Left renal cortex interstitium (tissue), 4 donors: Measurements from ENCODE around the gene RRP15. TPM values are rescaled to one million over a fixed set of nuclear protein-coding genes. Genes with fewer than 3 reads are reported as not detected.
A peak's percentile ranks its signal among the peaks of the same experiment; 100 is the strongest.
"Not testable (repeated sequence)": the region's sequence is repeated elsewhere in the genome, so short reads cannot be mapped to it uniquely, and the experiment has no call there.

ENCODE experiments used
- DNase-seq, 4 donors: peaks; one replicate each; pipeline ENCODE4 v3.0.0-alpha.2; 2013; ENCODE audit warnings: low read depth in 4 of 4, low spot score in 2 of 4, missing footprints in 1 of 4
- polyA plus RNA-seq, 4 donors: library from polyadenylated mRNA; unstranded; fragments of 120-200 nt; gene quantifications; one replicate each; pipeline ENCODE4 v1.2.1, GENCODE V29; 2013; ENCODE audit not compliant: insufficient read length in 4 of 4

The RRP15 gene
- polyA plus RNA-seq, 4 donors: 18.7 to 24.9 (median 22.0) TPM

DNA sequence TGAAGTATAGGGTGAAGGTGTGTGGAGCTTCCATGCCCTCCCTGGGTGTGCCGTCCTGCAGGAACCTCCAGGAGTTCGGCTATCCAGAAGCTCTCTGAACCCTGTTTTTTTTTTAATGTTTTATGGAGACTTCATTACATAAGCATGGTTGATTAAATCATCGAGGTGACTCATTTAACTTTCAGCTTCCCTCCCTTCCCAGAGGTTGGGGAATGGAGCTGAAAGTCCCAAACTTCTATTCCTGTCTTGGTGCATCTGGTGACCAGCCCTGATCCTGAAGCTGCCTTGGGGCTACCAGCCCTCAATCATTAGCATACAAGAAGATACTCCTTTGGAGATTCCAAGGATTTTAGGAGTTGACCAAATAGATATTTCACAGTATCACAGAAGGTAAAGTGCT lies 9.5 kb downstream of the RRP15 start:
- DNase-seq: no peak

DNA sequence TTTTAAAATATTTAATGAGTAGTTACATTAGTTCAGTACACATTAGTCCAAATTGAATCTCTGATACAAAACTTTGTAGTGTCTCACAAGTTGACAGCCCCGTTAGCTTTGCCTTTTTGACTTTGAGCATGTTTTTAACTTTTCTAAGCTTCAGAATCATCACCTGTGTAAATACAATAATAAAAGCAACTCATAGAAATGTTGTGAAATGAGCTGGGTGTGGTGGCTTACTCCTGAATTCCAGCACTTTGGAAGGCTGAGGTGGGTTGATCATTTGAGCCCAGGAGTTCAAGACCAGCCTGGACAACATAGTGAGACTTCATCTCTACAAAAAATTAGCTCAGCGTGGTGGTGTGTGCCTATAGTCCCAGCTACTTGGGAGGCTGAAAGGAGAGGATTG lies 11.1 kb downstream of the RRP15 start:
- DNase-seq: no peak

- no peak for DNase-seq
Measured at GRCh38 chr1:218297461-218297860, 12.4 kb downstream of the RRP15 start.

- no peak for DNase-seq
Measured at GRCh38 chr1:218297867-218298266, 12.8 kb downstream of the RRP15 start.

DNA sequence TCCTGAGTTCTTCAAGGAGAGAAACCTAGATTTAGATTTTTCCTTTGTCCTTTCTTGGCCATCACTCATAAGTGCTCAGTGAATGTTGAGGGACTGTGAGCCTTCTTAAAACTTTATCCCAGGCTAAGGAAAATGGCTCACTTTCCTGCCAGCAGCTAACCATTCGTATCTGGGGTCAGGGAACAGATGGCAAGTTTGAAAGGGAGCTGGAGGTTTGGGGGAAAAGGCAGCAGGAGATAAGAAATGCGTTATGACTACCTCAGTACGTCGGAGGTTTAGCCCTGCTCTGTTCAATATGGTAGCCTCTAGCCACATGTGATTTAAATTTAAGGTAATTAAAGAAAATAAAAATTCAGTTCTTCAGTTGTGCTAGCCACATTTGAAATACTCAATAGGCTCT lies 13.3 kb downstream of the RRP15 start:
- no peak for DNase-seq

DNA sequence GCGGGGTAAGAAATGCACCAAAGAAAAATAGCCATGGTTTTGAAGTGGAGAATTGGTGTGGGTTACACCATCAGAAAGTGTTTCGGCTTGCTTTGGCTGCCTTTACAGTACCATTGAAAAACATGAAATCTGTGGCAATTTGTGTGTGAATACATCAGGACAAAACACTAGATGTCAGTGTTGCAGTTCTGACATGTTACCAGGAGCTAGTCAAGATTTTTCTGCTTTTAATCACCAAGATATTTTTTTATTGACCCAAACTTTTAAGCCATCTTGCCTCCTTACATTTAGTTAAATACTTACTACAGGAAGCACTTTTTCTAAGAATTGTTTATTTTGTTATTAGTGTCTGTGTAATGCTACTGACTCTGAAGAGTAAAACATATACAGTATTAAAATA lies 14.3 kb downstream of the RRP15 start:
- peak in 1 of 4 donors; percentile 12 for DNase-seq

DNA sequence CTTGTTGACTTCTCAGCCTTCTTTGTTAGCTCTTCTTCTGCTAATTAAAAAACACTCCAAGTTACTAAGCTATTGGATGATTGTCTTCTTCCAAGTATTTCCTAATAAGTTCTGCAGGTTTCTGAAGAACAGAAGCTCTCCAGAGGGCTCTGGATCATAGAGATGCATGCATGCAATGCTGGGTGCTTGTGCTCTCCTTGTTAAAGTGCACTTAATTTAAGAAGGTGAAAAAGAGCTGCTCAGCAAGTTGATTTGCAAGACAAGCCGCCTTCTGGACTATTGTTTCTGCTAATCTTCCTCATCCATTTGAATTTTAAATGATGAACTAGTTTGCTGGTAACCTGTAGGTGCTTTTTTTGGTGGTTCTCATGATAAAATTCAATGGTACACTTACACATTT lies 16.1 kb downstream of the RRP15 start:
- no peak for DNase-seq

GRCh38 chr1:218302155-218302554 lies 17.1 kb downstream of the RRP15 start:
- no peak for DNase-seq

DNA sequence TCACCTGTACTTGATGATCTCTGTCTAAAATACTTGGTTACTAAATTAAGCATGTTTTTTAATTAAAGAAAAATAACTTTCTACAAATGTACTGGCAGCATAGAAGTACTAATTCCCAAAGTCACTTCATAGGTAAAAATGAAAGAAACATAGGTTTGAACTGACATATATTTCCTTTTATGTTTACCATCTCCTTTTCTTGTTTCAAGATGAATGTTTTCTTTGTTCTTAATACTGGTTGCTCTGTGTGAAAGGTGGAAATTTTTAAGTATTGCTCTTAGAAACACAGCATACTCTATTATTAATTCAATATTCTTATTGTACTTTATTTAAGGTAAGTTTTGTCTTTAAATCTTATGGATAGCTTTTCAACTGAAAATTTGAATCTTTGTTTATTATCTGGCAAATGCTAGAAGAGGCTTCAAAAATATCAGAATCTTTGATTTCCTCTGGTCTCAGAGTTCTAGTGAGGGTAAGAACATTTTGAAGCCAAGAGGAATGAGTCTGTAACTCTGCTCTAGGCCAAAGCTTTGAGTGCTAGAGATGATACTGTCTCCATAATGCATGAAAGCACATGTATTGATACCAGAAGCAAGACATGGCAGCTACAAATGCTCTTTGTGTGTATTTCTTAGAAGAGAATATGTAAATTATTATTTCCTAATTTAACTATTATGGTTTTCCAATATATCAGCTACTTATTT lies 18.2 kb downstream of the RRP15 start:
- no peak for DNase-seq

GRCh38 chr1:218304281-218305039 lies 19.4 kb downstream of the RRP15 start:
- DNase-seq: no peak

GRCh38 chr1:218305472-218306064 lies 20.5 kb downstream of the RRP15 start:
- DNase-seq: no peak

DNA sequence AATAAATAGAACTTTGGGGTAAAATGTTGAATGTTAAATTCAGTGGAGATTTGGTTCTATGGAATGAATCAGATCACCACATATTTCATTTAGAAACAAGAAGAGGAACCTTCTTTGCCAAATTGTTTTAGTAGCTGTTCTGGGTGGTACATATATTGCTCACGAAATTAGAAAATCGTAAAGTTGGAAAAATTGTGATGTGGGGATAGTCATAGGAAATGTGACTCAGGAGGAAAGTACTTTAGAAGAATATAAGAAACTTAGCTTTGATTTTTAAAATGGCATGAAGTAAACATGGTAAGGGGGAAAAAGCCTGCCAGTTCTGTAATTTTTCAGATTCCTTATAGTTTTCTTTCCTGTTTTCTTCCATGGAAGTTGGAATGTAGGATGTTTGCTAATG lies 27.4 kb downstream of the RRP15 start:
- DNase-seq: no peak

GRCh38 chr1:218314316-218314715 lies 29.2 kb downstream of the RRP15 start:
- no peak for DNase-seq

GRCh38 chr1:218315638-218316037 lies 30.5 kb downstream of the RRP15 start:
- no peak for DNase-seq

- DNase-seq: no peak
Measured at GRCh38 chr1:218317061-218317460, 32.0 kb downstream of the RRP15 start.

DNA sequence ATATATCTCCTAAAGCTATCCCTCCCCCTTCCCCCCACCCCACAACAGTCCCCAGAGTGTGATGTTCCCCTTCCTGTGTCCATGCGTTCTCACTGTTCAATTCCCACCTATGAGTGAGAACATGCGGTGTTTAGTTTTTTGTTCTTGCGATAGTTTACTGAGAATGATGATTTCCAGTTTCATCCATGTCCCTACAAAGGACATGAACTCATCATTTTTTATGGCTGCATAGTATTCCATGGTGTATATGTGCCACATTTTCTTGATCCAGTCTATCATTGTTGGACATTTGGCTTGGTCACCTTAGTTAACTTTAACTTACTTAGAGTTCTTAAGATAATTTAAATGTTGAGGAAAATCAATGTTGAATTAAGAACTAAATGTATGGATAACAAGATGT lies 35.1 kb downstream of the RRP15 start:
- DNase-seq: not testable (repeated sequence)

DNA sequence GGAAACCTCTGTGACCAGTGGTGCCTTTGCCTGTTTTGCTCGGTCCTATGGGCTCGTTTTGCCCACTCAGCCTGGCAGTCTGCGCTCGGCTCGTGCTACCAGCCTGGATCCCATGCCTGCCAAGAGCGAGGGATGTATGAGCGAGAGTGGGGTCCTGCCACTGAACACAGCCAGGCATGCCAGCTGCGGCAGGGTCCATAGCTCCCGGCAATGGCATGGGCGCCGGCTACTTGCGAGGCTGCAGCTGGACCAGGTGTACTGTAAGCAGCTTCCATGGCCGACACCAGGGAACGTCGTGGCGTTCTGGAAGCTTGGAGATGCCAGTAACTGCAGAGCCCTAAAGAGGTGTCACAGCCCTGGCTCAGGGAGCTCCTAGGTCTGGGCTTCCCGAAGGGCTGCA lies 37.7 kb downstream of the RRP15 start:
- no peak for DNase-seq

- no peak for DNase-seq
Measured at GRCh38 chr1:218323568-218324225, 38.6 kb downstream of the RRP15 start.

DNA sequence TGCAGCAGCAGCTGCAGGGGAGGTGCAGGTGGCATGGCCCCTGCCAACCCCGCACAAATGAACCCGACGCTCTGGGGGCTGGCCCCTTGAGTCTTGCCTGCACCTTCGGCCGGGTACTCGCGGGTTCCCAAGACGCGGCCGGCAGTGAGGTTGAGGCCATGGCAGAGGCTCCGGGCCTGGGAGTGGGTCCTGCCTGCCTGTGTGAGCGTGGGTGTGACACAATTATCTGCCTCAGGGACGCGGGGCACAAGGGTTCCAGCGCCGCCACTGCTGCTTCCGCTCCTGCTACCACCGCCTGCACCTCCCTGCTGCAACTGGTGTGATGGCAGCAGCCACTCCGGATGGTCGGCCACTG lies 39.1 kb downstream of the RRP15 start:
- DNase-seq: no peak

DNA sequence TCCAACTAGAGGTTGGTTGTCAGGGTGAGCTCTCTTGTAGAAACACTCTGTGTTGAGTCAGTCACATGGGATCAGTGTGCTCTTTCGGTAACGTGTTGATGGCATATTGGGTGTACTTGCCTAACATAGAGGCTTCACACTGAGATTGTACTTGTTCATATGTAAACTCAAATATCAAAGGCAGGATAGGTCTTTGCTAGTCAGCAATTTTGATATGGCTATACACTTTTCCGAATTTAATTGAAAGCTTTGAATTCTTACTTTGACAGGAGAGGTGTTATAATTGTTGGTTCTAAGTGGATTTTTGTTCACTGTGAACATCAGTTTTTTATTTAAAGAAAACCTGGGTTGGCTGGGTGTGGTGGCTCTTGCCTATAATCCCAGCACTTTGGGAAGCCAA lies 43.7 kb downstream of the RRP15 start:
- DNase-seq: no peak

GRCh38 chr1:218330043-218330623 lies 45.0 kb downstream of the RRP15 start:
- DNase-seq: no peak
